ENCODE data around the gene SLC15A1. TPM values are rescaled to one million over a fixed set of nuclear protein-coding genes. Genes with fewer than 3 reads are reported as not detected.
"Not testable (repeated sequence)": the region's sequence is repeated elsewhere in the genome, so short reads cannot be mapped to it uniquely, and the experiment has no call there.

SLC15A1 gene
- total RNA-seq, 1 experiment from 2014 or later = not detected

DNA sequence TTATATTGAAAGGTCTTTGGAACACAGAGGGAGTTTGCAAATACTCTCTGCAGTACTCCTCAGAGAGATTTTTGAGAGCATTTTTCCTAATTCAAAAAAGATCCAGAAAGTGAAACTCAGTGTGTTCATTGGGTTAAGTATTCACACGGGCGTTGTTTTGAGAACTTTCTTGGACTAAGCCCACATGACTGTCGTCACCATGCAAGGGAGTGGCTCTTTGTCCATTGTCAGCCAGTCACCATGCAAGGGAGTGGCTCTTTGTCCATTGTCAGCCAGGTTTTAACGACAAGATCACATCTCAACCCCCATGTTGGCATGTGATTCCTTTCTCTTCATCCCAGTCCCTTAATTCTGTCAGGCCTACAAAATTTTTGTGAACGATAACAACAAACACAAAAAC lies 94.3 kb downstream of the SLC15A1 start:
- DNase-seq (ENCODE audit: low spot score) = no peak

DNA sequence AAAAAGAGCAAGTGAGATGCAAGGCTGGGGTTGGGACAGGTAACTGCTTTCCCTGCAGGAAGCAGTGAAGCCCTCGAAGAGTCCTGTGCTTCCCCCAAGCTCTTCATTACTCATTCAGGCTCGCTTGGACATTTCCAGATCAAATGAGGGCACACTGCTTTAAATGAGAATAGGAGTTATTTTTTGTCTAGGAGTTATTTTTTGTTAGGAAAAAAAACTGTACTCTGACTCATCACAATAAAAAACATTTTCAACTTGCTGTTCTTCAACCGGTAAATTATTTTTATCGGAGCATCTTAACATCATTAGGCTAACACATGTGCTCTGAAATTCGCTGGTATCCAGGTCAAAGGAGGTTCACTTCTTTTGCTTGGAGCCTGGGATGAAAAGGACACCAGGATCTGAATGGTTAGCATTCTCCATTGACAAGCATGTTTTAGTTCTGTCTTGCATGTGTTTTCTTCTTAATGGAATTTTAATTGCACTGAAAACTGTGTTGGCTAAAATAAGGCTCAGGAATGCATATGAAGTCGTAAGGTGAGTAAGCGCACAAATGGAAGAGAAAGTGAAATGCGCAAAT lies 94.9 kb downstream of the SLC15A1 start:
- DNase-seq (ENCODE audit: low spot score) = peak; percentile 21

DNA sequence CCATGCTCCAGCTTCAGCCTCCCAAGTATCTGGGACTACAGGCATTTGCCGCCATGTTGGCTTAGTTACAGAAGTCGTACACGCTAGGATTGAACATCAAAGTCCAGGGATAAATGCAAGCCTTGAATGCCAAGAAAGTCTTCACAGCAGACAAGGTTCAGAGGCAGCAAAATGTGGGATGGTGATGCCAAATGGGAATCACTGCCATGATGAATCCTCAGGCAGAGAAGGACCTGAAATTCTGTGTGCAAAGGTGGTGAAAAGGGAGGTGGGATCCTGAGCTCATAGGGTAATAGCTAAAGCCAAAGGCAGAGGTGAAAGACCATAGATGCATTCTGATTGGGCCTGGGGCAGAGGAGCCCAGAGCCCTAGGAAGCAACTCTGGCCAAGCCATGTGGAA lies 96.2 kb downstream of the SLC15A1 start:
- no peak for DNase-seq (ENCODE audit: low spot score)

DNA sequence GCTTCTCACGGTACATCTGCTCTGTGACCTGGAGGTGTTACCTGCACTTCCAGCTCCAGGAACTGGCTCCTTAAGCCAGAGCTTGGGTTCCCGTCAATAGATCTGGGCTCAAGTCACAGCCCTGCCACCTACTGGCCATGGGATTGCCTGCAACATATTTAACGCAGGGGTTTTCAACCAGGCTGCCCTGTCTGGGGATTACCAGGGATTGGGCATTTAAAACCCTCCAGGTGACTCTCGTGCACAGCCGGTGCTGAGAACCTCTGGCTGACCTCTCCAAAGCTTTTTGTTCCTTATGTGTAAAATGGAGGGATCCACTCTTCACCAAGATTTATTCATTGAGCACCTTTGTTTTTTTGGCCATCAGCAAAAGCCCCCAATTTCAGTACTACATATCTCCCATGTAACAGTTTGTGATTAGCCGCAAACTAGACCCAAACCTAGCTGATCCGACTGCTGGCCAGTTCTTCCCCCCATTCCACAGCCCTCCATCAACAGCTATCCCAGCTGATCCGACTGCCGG lies 98.9 kb downstream of the SLC15A1 start:
- peak; percentile 75 for DNase-seq (ENCODE audit: low spot score)

- no peak for DNase-seq (ENCODE audit: low spot score)
Observed at GRCh38 chr13:98652721-98653462, 99.6 kb downstream of the SLC15A1 start.

GRCh38 chr13:98652276-98652675 lies 100.2 kb downstream of the SLC15A1 start:
- DNase-seq (ENCODE audit: low spot score) = no peak

GRCh38 chr13:98651744-98652143 lies 100.7 kb downstream of the SLC15A1 start:
- no peak for DNase-seq (ENCODE audit: low spot score)

DNA sequence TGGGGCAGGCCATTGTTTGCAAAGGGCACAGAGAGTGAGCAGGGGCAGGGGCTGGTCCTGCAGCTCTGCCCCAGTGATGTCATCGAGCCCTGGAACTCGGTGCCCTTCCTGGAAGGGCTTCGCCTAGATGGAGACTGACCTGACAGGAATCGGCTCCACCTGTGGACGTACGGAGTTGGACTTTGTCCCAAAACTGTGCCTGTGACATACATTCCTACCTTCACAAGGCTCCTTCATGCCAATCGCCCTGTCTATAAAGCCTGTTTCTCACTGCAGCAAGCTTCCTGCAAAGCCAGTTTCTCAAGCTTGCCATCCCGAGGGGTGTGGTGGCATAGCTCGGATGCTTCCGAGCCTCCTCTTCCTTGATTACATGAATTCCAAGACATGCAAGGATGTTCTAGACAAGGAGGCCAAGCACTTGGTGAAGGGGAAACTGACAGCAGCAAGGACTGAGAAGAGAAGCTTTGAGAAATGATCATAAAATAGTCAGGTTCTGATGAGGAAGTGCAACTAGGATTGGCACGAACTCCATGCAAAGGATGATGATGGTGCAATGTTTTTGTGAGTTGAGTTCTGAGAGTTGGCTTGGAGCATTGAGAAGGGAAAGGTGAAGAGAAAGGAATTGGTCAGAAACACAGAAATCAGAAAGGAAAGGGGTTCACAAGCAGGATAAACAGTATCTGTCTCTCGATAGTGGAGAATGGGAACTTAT lies 101.9 kb downstream of the SLC15A1 start:
- DNase-seq (ENCODE audit: low spot score) = no peak

DNA sequence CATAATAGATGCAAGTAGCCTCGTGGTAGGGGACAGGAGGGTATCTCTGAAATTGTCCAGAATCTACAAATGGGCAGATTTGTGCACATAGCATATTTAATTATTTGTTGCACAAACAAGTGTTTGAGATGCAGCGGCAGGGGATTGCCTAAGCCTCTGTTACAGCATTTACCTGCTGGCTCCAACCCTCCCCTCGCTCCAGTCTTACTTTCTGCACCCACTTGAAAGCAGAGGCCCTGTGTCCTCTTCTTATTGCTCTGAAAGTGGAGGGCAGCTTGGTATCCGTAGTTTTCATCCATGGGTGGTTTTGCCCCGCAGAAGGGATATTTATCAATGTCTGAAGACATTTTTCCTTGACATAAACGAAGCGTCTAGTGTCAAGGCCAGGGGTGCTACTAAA lies 102.6 kb downstream of the SLC15A1 start:
- no peak for DNase-seq (ENCODE audit: low spot score)

- no peak for DNase-seq (ENCODE audit: low spot score)
Observed at GRCh38 chr13:98648686-98649085, 103.8 kb downstream of the SLC15A1 start.

GRCh38 chr13:98648141-98648540 lies 104.3 kb downstream of the SLC15A1 start:
- no peak for DNase-seq (ENCODE audit: low spot score)

DNA sequence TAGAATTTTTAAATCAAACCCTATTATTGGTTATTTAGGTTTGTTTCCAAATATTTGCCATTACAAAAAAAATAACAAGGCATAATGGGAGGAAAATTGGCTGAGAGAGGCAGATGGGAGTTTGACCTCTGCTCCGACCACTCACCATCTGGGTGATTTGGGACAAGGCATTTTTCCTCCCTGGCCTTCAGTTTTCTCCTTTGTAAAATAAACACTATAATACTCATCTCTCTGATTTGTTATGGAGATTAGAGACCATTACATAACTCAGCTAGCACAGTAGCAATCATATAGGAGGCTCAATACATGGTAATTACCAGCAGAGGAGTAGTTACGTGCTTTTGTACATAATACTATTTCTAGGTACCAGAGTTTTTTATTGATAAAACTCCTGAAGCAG lies 105.4 kb downstream of the SLC15A1 start:
- DNase-seq (ENCODE audit: low spot score) = no peak

DNA sequence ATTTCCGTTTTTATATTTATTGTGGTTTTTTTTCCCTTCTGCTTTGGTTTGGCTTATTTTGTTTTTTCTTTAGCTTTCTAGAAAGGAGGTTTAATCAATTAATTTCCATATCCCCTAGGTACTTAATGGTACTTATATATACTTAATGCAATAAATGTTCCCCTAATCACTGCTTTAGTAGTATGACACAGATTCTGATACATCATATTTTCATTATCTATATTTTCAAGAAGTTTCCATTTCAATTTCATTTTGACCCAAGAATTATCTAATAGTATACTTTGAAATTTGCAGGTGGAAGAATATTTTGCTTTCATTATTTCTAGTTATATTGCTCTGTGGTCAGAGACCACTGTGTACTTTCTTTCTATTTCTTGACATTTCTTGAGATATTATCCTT lies 109.0 kb downstream of the SLC15A1 start:
- DNase-seq (ENCODE audit: low spot score) = no peak

DNA sequence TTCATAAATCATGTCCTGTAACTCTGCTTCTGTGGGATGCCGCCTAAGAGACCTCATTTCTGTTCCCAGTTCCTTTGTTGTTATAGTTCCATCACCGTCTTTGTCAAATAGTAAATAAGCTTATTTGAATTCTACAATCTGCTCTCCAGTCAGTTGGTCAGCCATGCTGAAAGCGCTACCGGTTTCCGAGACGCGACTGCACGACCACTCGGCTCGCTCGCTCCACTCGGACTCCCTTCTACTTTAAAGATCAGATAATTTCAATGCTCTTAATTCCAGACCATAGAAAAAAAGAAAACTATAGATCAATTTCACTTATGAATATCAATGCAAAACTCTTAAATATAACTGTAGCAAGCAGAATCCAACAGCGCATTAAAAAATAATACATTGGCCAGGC lies 111.4 kb downstream of the SLC15A1 start:
- DNase-seq (ENCODE audit: low spot score) = no peak

- DNase-seq (ENCODE audit: low spot score) = not testable (repeated sequence)
Observed at GRCh38 chr13:98639785-98640184, 112.7 kb downstream of the SLC15A1 start.

DNA sequence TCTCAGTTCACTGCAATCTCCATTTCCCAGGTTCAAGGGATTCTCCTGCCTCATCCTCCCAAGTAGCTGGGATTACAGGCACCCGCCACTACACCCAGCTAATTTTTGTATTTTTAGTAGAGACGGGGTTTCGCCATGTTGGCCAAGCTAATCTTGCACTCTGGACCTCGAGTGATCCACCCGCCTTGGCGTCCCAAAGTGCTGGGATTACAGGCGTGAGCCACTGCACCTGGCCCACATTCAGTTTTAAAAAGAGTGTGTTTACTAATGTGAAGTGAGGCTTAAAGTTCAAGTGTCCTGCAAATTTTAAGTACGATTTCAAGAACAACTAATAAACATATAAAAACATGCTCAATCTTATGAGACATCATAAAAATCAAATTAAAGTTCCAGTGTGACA lies 114.1 kb downstream of the SLC15A1 start:
- not testable (repeated sequence) for DNase-seq (ENCODE audit: low spot score)

Other genes starting within 250 kb of the SLC15A1 start
- 105 and 121 TPM in 2 replicates for gene STK24, start 175.6 kb downstream of the SLC15A1 start, total RNA-seq (2014; rRNA removed; shearing (Covaris generic))
- gene DOCK9, start 225.4 kb upstream of the SLC15A1 start, total RNA-seq (2014; rRNA removed; shearing (Covaris generic)) = 51.0 and 153 TPM in 2 replicates